Diencephalon (tissue), 1 donor: ENCODE results near the gene GGPS1. TPM values are rescaled to one million over a fixed set of nuclear protein-coding genes. Genes with fewer than 3 reads are reported as not detected.

Experiments
- small RNA-seq: library from RNA; depleted of rRNA; stranded (forward); fragments of <200 nt; gene quantifications from one replicate; pipeline ENCODE3, GENCODE V24; 2014
- total RNA-seq: library from RNA; depleted of rRNA; stranded (reverse); fragments of >200 nt; gene quantifications from one replicate; pipeline ENCODE4 v1.2.3, GENCODE V29; 2014

Gene GGPS1
- total RNA-seq = 33.9 TPM

DNA sequence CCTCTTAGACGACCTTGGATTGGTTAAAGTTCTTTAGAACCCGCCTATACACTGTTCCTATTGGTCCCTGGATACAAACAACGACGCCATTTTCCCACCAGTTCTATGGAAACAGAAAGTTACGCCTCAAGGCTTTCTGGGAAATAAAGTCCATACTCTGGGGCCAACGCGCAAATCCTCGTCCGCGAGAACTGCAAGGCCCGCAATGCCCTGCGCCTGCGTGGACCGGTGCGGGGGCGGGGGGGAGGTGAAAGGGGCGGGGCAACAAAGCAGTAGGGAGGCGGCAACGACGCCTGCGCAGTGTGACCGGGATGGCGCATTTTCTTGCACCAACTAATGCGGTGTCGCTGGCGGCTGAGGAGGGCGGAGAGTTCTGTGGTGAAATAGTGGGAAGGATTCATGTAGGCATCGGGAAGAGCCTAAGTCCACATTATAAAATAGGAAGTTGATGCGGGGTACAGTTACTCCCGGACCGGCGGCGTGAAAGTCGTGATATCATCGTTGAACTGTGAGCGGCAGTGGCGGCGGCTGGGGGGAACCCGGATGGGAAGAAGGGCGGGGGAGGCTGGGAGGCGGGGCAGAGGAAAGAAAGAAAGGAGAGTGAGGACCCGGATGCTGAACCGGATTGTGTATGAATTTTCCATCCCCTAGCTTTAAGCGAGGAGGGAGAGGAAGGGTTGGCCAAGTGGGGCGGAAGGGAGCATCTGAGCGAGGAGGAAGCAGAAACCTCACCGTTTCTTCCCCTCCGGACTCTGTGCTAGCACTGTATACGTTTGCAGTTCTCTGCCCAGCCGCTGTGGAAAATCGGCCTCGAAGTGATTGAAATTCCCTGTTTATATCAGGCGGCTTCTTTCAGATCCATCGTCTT is at the start of gene GGPS1:
GGPS1 (plus strand) TSS at position 300 of the 868 bp plus-strand sequence. CDS start 6,695 bp downstream, outside the sequence.

DNA sequence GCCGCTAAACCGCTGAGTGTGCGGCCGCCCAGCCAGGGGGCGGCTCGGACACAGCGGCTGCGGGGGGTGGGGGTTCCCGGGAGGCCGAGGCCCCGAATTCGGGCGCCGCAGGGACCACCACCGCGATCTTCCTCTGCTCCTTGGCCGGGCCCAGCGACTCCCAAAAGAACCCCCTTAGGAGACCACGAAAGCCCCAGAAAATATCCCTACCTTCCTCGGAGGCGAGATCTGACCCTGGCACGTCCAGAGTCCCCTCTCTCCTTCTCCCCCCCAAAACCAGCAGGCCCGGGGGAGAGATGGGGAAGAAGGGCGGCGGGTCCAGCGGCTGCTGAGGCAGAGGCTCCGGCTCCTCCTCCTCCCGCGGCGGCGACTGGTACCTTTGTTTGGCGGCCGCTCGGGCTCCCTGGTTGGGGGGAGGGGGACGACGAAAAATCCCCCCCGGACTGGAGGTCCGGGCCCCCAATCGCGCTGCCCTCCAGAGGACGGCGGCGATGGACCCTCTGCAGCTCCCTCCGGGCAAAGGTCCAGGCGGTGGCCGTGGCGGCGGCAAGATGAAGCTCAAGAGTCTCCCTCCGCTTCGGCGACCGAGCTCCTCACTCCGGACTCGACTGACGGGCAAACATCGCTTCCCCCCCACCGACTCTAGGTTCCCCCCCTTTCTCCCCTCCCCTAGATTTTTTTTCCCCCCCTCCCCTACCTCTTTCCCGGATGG is 655 bp upstream of the GGPS1 start, which contains the start of gene ARID4B:
ARID4B (minus strand) TSS at position 621 of the 712 bp plus-strand sequence. CDS start 1,260 bp downstream, outside the sequence.

DNA sequence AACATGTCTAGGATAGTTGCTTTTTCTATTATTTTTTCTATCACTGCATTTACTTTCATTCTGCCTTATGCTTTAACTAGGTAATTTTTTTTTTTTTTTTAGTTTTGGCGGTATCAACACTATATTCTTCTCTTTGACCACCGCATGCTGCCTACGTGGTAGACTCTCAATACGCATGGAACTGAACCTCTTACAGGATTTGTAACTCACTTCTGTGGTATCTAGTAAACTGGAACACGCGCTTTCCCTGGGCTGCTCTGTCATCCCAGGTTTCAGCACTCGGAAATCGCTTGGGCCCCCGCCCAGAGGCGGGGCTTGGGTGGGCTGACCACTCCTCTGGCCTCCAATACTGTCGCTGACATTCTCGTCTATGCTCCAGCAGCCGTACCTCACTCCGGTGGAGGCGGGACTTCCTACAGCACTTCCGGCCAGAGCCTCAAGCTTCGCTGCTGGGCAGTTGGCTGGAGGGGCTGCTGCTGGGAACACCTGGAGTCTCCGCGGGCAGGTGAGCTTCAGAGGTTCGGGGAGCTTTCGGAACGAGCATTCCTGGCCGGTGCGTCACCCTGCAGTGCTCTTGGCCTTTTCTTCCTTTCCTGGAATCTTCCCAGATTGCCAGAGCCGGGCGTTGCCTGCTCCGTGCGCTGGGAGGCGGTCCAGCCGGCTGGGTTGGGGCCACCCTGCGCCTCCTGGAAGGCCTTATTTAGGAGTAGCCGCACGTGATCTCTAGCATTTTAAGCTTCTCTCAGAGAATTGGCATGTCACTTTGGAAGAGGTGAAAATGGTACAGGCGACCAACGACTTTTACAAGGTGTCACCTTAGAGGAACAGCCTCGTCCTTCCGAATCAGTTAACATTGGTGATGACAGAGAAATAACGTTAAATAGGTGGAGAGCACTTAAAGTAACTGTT is 38.9 kb downstream of the GGPS1 start, which contains the start of gene TBCE:
TBCE (plus strand) TSS at position 428 of the 909 bp plus-strand sequence. CDS start 12,623 bp downstream, outside the sequence.

Small RNA genes lying within 50 kb of the gene (small RNA-seq; reads per million reads assigned to genes)
- not detected for gene AL391994.1

Other genes starting within 250 kb of the GGPS1 start
- 154 TPM for gene TOMM20, start 199.7 kb upstream of the GGPS1 start, total RNA-seq
- gene RBM34, start 167.3 kb upstream of the GGPS1 start, total RNA-seq = 65.3 TPM
- gene ARID4B, start 391 bp upstream of the GGPS1 start, total RNA-seq = 67.4 TPM
- gene TBCE, start 38.9 kb downstream of the GGPS1 start, total RNA-seq = 36.0 TPM
- gene B3GALNT2, start 175.9 kb downstream of the GGPS1 start, total RNA-seq = 22.8 TPM